Measurements from ENCODE around the gene RTN4. TPM values are rescaled to one million over a fixed set of nuclear protein-coding genes. Genes with fewer than 3 reads are reported as not detected.
"Not testable (repeated sequence)": the region's sequence is repeated elsewhere in the genome, so short reads cannot be mapped to it uniquely, and the experiment has no call there.

Gene RTN4
- total RNA-seq, 4 donors from 2014 or later: 249 to 292 (median 276) TPM

- no peak overlapping the region for H3K4me3 ChIP-seq (ENCODE audit: low read depth, poor library complexity, severe bottlenecking)
- peak in 1 of 2 donors; percentile 26 for DNase-seq (ENCODE audit: low spot score in 2 of 2)
- WGBS, 2 donors: 5 to 6% methylated on average over 3 of the region's 3 CpGs
- no peak for TF ChIP-seq POLR2A (IDR thresholded peaks at IDR 0.05)
- no peak for TF ChIP-seq CTCF (IDR thresholded peaks at IDR 0.05)
- intact Hi-C loops (cut with DNase I; ENCODE audit: low total_unique reads): no loop called here
Observed at GRCh38 chr2:54999182-54999581, 51.1 kb downstream of the RTN4 start.

DNA sequence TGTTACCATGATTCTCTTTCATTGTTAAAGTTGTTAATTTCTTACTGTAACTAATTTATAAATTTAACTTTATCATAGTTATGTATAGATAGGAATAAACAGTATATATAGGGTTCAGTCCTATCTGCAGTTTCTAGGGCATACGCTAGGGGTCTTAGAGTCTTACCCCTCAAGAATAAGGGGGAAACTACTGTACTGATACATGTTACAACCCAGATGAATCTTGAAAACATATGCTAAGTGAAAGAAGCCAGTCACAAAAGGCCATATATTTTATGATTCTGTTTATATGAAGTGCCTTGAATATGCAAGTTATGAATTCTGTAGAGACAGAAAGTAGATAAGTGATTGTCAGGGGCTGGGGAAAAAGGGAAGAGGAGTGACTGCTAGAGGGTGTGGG, 52.4 kb downstream of the RTN4 start:
- TF ChIP-seq CTCF (IDR thresholded peaks at IDR 0.05) (no peak), POLR2A (IDR thresholded peaks at IDR 0.05) (no peak)
- no peak for DNase-seq (ENCODE audit: low spot score in 2 of 2)
- intact Hi-C loops (cut with DNase I; ENCODE audit: low total_unique reads): no loop called here
- H3K4me3 ChIP-seq (ENCODE audit: low read depth, poor library complexity, severe bottlenecking): no peak overlapping the region
- 70 to 87% methylated on average over 1 of the region's 1 CpG for WGBS, 2 donors

DNA sequence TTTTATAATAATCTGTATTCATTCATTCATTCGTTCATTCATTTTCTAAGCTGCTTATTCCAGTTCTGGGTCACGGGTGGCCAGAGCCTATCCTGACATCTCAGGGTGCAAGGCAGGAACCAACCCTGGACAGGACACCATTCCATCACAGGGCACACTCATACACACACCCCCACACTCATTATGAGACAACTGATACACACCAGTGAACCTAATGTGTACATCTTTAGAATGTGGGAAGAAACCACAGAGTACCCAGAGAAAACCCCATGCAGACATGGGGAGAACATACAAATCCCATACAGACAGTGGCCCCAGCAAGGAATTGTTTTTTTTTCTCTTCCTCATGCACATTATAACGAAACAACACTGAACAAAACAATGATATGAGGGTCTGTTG, 54.7 kb downstream of the RTN4 start:
- no peak for TF ChIP-seq POLR2A (IDR thresholded peaks at IDR 0.05)
- TF ChIP-seq CTCF (IDR thresholded peaks at IDR 0.05): no peak

GRCh38 chr2:54990694-54991093, 59.6 kb downstream of the RTN4 start:
- H3K4me3 ChIP-seq (ENCODE audit: low read depth, poor library complexity, severe bottlenecking); intact Hi-C loops (cut with DNase I; ENCODE audit: low total_unique reads); DNase-seq (ENCODE audit: low spot score in 2 of 2): not testable (repeated sequence)
- WGBS, 2 donors: 96 to 97% methylated on average over 19 of the region's 19 CpGs

More for the DNA sequence above, 54.7 kb downstream of the RTN4 start:
- no peak for DNase-seq (ENCODE audit: low spot score in 2 of 2)
- intact Hi-C loops (cut with DNase I; ENCODE audit: low total_unique reads): no loop called here
- H3K4me3 ChIP-seq (ENCODE audit: low read depth, poor library complexity, severe bottlenecking): no peak overlapping the region
- 87 to 91% methylated on average over 3 of the region's 3 CpGs for WGBS, 2 donors

- no peak overlapping the region for H3K4me3 ChIP-seq (ENCODE audit: low read depth, poor library complexity, severe bottlenecking)
- 68% methylated on average over 3 of the region's 3 CpGs for WGBS, 2 donors
- intact Hi-C loops (cut with DNase I; ENCODE audit: low total_unique reads): no loop called here
- DNase-seq (ENCODE audit: low spot score in 2 of 2): no peak
- TF ChIP-seq POLR2A (IDR thresholded peaks at IDR 0.05) (no peak), CTCF (IDR thresholded peaks at IDR 0.05) (no peak)
Observed at GRCh38 chr2:54988612-54989011, 61.6 kb downstream of the RTN4 start.

DNA sequence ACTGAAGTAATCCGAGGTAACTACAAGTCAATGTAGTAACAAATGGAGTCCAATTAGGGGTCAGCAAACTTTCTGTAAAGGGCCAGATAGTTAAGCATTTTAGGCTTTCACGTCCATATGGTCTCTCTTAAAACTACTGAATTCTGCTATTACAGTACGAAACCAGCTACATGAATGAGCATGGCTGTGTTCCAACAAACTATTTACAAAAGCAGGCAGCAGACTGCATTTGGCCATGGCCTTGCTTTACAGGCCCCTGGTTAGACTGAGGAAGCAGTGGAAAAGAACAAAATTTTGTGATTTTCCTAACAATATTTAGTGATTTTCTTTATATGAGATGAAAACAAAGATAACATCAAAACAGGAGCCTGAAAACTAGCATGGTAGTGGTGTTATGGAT, 64.0 kb downstream of the RTN4 start:
- TF ChIP-seq POLR2A (IDR thresholded peaks at IDR 0.05): no peak
- TF ChIP-seq CTCF (IDR thresholded peaks at IDR 0.05): no peak
- DNase-seq (ENCODE audit: low spot score in 2 of 2): no peak
- H3K4me3 ChIP-seq (ENCODE audit: low read depth, poor library complexity, severe bottlenecking): no peak overlapping the region
- intact Hi-C loops (cut with DNase I; ENCODE audit: low total_unique reads): no loop called here
- 71 to 76% methylated on average over 3 of the region's 3 CpGs for WGBS, 2 donors
